Raji (cell line): Measurements from ENCODE around the gene IFT27.

Experiments
- POLR2A ChIP-seq: IDR thresholded peaks from 2 replicates; pipeline ENCODE4 v1.6.1; 2011; ENCODE audit warnings: low read depth, low read length, control low read depth; ENCODE audit not compliant: insufficient read depth

Gene IFT27

DNA sequence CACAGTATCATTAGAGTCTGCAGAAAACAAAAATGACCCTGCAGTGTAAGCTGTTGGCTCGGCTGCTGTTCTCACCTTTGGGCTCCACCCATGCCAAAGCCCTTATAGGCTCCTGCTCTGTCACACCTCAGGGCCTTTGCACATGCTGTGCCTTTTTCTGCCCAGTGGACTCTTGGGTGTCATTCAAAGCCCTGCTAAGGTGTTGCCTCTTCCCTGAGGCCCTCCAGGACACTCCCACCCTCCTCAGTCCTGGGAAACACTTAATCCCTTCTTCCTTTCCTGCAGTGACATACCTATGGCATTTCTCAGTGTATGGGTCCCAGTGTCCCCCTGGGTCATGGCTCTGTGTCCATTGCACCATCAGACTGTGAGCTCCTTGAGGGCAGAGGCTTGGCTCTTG is 43.3 kb downstream of the IFT27 start:
- TF ChIP-seq POLR2A, result no peak

DNA sequence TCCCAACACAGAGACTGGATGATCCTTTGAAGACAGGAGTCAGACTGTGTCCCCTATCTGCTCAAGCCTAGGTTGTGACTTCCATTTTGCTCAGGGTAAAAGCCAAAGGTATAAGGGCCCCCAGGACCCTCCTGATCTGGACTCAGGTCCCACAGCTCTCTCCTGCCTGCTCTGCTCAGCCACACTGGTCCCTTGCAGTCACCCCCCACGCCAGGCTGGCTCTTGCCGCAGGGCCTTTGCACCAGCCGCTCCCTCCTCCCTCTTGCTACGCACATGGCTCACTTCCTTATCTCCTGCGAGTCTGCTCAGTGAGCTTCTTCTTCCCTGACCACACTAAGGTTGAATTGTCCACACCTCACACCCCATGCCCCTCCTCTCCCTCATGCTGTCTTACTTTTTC is 44.0 kb downstream of the IFT27 start:
- no peak for TF ChIP-seq POLR2A

DNA sequence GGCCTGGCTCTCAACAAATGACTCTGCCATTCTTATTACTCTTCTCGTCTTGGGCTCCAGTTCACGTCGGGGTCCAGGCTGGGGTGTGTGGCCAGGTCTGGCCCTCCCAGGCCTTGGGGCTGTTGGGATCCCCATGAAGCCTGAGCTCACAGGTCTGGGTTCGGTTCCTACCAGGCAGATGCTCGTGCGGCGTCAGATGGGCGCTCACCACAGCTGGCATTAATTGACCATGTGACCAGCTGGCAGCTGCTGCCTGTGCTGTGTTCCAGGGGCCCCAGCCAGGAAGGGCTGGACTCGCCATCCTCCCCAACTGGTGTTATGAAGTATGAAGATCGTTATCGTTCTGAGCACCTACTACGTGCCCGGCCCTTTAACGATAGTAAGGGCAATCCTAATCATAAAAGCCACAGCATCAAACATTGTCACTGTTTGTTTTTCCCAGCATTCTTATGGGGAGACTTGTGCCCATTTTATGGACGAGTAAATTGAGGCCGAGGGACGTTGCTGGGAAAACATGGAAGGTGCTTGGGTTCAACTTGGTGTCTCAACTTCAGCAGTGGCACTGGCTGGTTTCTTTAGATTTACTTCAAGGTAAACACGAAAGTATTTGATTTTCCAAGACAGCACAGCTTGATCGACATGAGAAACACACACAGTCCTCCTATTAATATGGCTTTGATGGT is 45.6 kb downstream of the IFT27 start:
- no peak for TF ChIP-seq POLR2A

DNA sequence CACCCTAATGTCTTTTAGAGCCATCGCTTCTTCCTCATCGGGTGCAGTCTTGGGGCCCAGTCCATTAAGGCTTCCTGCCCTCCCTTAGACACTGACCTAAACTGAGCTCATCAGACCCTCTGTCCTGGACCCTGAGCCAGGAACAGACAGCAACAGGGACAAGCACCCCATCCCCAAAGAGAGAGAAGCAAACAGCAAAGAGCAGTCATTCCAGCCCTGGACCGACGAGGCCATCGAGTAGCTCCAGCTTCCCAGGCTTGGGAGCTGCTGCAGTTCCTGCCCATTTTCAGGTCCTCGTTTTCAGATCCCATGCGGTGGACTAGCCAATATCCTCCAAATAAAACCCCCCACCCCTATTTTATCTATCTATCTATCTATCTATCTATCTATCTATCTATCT is 46.6 kb downstream of the IFT27 start:
- TF ChIP-seq POLR2A, result no peak

DNA sequence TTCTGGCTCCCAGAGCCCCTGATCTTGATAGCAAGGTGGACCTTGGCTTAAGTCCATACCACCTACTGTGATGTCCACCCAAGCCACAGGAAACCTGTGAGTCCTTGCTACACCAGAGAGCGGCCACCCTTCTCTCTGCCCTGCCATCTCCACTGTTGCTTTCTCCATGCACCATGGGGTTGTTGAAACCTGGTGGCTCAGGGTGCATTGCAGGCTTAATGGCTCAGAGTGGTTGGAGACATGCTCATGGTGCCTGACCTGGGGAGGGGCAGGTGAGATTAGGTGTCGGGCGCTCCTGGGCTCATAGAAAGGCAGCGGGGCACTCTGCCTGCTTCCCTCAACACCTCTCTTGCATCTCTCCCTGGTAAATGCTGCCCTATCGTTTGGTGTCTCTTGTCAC is 47.4 kb downstream of the IFT27 start:
- no peak for TF ChIP-seq POLR2A

DNA sequence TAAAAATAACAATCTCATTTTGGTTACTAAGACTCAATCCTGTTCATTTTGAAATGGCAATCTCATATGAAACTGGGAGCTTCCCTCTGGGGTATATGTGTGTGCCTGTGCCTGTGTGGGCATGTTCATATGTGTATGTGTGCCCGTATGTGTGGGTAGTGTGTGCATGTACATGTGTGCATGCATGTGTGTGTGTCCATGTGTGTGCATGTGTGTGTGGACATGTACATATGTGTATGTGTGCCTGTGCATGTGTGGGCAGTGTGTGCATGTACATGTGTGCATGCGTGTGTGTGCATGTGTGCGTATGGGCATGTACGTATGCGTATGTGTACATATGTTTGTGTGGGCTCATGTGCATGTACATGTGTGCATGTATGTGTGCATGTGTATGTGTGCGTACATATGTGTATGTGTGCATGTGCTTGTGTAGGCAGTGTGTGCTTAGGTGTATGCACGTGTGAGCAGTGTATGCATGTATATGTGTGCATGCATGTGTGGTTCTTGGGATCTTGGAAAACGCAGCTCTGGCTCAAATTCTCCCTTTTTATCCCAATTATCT is 47.9 kb downstream of the IFT27 start:
- no peak for TF ChIP-seq POLR2A

DNA sequence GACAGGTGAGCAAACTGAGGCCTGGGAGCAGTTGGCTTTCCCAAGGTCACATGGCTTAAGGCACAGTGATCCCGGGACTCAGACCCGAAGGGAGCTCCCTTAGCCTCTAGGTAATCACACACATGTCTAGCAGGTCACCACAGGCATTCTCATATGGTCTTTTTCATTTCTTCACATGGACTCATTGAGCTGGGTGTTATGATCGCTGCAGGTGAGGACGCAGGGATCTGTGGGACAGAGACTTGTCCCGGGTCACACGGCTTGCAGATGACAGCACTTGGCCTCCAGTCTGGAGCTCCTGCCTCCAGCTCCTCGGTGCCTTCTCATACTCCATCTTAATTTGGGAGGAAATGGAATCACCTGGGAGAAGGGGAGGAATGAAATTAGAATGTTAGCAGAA is 48.8 kb downstream of the IFT27 start:
- TF ChIP-seq POLR2A, result no peak

DNA sequence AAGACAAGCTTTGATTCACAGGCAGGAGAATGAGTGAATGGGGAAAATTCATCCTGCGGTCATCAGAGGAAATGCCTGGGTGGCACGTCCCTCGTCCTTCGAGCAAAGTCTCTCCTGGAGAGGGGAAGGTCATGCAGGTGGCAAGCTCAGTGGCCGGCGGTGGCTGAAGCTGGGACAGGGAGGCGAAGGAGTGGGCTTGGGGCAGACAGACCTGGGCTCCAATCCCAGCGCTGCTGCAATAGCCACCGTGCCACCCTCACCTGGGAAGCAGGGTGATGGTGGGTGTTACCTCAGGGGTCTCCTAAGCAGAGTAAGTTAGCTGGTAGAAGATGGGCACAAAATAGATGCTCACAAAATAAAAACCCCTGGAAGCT is 49.9 kb downstream of the IFT27 start:
- no peak for TF ChIP-seq POLR2A

DNA sequence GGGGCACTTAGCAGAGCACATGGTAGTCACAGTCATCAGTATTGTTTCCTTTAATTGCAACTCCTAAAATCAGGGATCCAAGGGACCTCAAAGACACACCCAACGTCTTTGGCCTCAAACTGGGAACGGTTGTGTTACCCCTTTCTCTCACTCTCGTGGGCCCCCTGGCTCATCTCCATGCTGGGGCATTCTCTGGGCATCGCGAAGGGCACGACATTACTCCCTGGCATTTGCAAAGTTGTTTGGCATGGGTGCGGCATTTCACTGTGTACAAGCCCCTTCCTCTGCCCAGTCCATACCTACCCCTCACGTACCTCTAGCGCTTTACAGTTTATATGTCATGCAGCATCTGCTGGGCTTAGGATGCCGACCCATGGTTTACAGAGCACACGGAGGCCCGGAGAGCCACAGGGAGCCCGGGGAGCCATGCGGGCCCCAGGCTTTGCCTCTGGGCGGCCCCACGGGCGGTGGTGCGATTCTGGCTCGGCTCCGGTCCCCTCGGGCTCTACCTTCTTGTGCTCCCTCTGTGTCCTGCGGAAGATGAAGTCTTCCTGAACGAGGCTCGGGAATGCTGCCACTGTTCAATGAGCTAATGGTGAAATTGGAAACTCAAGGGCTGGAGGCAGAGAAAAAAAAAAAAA is 50.4 kb downstream of the IFT27 start:
- TF ChIP-seq POLR2A, result no peak

DNA sequence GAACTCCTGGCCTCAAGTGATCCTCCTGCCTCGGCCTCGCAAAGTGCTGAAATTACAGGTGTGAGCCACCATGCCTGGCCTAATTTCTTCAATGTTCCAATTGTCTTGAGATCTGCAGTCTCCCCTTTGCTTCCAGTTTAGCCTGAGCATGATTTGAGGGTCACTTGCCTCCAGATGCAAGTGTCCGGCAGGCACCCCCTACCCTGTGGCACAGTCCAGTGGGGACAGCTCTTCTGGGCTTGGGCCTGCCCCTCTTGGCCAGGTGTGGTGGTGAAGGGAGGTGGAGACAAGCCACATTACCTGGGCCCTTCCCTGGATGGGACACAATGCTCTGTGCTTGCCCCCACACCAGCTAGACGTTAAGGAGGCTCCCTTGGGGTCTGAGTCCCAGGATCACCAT is 51.1 kb downstream of the IFT27 start:
- no peak for TF ChIP-seq POLR2A

DNA sequence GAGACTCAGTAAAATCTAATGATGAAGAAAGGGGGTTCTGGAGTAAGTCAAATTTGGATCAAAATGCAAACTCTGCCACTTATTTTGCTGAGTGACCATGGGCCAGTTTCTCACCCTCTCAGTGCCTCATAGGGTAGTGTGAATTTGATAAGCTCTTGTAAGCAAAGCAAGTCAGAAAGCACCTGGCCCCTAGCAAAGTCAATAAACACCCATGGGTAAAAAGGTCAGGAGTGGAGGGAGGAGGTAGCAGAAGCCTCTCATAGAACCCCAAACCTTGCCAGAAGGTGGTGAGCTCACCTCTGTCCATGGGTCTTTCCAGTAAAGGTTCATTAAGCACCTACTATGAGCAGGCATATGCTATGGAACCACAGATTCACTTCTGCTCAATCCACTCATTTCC is 53.9 kb downstream of the IFT27 start:
- no peak for TF ChIP-seq POLR2A

DNA sequence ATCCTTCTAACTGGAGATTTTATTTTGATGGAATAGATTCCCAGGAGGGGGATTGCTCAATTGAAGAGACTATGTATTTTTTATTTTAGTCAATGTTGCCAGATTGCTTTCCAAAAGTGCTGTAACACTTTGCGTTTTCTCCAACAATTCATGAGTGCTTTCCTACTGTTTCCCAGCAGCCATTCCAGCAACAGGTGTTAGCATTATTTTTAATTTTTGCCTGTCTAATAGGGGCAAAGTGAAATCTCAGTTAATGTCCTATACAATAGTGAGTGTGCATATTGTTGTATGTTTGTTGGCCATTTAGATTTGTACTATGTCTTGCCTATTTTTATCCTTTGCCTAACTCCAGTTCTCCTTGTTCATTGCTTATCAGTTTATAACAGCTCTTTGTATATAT is 60.3 kb downstream of the IFT27 start:
- no peak for TF ChIP-seq POLR2A

DNA sequence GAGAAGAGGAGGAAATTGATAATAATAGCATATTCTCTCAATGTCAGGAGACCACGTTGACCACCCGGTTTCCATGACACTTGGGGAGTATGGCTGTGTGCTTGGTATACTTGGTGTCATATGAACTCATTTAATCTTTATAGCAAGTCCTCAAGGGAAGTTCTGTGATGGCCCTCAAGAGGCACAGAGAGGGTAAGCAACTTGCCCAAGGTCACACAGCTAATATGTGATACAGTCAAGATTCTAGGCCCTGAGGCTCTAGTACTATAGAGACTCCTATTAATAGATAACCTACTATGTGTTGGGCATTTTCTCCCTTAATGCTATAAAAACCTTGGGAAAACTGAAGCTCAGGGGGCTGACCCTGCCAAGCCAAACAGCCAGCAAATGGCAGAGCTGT is 61.8 kb downstream of the IFT27 start:
- TF ChIP-seq POLR2A, result no peak

DNA sequence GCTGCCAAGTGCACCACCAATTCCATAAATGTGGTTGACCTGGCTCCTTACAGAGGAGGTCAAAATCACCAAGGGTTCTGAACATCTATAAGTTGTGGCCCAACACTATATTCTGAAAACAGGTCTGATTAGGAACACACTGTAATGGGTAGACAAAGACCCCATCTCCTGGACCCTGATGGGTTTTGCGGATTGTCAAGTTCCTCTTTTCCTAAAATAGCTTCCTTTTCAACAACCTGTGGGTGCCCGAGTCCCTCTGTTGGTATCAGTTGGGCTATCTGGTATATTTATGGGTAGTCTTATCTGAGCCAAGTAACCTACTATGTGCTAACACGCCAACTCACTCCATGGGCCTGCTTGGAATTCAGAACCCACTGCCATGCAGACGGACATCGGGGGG is 62.5 kb downstream of the IFT27 start:
- no peak for TF ChIP-seq POLR2A
